ENCODE data around the gene MARCO. TPM values are rescaled to one million over a fixed set of nuclear protein-coding genes. Genes with fewer than 3 reads are reported as not detected.

MARCO gene
- total and polyA plus RNA-seq, 2 experiments from 2014 or later: not detected

DNA sequence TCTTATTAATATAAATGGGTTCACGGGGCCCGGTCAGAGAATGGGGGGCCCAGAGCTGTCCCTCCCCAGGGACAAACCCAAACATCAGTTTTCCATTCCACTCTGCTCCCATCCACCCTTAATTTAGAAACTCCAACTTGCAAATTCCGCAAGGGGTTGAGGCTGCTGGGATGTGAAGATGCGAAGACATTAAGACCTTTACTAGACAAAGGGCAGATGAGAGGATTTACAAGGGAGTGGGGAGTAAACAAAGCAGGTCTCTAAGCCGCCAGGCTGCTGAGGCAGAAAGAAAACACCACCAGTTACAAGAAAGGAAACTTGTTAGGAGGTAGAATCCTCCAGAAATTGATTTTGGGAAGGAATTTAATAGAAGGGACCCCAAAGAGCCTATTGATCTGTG, 33.1 kb downstream of the MARCO start:
- Histone ChIP-seq H3K36me3 (ENCODE audit: insufficient read depth) (no peaks in the 10 kb centered on the region), H3K27me3 (ENCODE audit: insufficient read depth) (peaks cover 12% of the 10 kb centered on the region; the same call in 1 of the 2 replicates)

More for the DNA sequence above, 33.1 kb downstream of the MARCO start:
- Histone ChIP-seq H3K9me2 (ENCODE audit: insufficient read depth) (no peaks in the 10 kb centered on the region), H4K20me1 (replicated peaks; ENCODE audit: insufficient read depth) (no peaks in the 10 kb centered on the region), H3K79me2 (replicated peaks; ENCODE audit: insufficient read depth) (no peaks in the 10 kb centered on the region), H2AFZ (no peak overlapping the region), H3F3A (replicated peaks; ENCODE audit: low read depth) (no peaks in the 10 kb centered on the region), H3K4me3 (no peak overlapping the region), H3K4me2 (no peak overlapping the region), H3K4me1 (ENCODE audit: insufficient read depth) (no peaks in the 10 kb centered on the region), H3K27ac (ENCODE audit: low read depth) (no peak overlapping the region)
- ATAC-seq: peak; percentile 54
- H3K4me1 Mint-ChIP-seq: 0 out of 3 replicates have a peak, but pooled peaks cover 3% of the 10 kb centered on the region
- no peak overlapping the region for H3K27ac Mint-ChIP-seq
- TF ChIP-seq, protein P1, sequence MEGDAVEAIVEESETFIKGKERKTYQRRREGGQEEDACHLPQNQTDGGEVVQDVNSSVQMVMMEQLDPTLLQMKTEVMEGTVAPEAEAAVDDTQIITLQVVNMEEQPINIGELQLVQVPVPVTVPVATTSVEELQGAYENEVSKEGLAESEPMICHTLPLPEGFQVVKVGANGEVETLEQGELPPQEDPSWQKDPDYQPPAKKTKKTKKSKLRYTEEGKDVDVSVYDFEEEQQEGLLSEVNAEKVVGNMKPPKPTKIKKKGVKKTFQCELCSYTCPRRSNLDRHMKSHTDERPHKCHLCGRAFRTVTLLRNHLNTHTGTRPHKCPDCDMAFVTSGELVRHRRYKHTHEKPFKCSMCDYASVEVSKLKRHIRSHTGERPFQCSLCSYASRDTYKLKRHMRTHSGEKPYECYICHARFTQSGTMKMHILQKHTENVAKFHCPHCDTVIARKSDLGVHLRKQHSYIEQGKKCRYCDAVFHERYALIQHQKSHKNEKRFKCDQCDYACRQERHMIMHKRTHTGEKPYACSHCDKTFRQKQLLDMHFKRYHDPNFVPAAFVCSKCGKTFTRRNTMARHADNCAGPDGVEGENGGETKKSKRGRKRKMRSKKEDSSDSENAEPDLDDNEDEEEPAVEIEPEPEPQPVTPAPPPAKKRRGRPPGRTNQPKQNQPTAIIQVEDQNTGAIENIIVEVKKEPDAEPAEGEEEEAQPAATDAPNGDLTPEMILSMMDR (conservative IDR thresholded peaks at IDR 0.05; ENCODE audit: low read depth in 2 of 2): no peak
- TF ChIP-seq, protein P2, sequence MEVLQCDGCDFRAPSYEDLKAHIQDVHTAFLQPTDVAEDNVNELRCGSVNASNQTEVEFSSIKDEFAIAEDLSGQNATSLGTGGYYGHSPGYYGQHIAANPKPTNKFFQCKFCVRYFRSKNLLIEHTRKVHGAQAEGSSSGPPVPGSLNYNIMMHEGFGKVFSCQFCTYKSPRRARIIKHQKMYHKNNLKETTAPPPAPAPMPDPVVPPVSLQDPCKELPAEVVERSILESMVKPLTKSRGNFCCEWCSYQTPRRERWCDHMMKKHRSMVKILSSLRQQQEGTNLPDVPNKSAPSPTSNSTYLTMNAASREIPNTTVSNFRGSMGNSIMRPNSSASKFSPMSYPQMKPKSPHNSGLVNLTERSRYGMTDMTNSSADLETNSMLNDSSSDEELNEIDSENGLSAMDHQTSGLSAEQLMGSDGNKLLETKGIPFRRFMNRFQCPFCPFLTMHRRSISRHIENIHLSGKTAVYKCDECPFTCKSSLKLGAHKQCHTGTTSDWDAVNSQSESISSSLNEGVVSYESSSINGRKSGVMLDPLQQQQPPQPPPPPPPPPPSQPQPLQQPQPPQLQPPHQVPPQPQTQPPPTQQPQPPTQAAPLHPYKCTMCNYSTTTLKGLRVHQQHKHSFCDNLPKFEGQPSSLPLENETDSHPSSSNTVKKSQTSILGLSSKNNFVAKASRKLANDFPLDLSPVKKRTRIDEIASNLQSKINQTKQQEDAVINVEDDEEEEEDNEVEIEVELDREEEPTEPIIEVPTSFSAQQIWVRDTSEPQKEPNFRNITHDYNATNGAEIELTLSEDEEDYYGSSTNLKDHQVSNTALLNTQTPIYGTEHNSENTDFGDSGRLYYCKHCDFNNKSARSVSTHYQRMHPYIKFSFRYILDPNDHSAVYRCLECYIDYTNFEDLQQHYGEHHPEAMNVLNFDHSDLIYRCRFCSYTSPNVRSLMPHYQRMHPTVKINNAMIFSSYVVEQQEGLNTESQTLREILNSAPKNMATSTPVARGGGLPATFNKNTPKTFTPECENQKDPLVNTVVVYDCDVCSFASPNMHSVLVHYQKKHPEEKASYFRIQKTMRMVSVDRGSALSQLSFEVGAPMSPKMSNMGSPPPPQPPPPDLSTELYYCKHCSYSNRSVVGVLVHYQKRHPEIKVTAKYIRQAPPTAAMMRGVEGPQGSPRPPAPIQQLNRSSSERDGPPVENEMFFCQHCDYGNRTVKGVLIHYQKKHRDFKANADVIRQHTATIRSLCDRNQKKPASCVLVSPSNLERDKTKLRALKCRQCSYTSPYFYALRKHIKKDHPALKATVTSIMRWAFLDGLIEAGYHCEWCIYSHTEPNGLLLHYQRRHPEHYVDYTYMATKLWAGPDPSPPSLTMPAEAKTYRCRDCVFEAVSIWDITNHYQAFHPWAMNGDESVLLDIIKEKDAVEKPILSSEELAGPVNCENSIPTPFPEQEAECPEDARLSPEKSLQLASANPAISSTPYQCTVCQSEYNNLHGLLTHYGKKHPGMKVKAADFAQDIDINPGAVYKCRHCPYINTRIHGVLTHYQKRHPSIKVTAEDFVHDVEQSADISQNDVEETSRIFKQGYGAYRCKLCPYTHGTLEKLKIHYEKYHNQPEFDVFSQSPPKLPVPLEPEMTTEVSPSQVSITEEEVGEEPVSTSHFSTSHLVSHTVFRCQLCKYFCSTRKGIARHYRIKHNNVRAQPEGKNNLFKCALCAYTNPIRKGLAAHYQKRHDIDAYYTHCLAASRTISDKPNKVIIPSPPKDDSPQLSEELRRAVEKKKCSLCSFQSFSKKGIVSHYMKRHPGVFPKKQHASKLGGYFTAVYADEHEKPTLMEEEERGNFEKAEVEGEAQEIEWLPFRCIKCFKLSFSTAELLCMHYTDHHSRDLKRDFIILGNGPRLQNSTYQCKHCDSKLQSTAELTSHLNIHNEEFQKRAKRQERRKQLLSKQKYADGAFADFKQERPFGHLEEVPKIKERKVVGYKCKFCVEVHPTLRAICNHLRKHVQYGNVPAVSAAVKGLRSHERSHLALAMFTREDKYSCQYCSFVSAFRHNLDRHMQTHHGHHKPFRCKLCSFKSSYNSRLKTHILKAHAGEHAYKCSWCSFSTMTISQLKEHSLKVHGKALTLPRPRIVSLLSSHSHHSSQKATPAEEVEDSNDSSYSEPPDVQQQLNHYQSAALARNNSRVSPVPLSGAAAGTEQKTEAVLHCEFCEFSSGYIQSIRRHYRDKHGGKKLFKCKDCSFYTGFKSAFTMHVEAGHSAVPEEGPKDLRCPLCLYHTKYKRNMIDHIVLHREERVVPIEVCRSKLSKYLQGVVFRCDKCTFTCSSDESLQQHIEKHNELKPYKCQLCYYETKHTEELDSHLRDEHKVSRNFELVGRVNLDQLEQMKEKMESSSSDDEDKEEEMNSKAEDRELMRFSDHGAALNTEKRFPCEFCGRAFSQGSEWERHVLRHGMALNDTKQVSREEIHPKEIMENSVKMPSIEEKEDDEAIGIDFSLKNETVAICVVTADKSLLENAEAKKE (CRISPR knock-in tag; IDR thresholded peaks at IDR 0.05): no peak
- no peak for TF ChIP-seq JUNB (IDR thresholded peaks at IDR 0.05; ENCODE audit: unreplicated experiment)
- no peak for TF ChIP-seq ZNF114 (CRISPR knock-in tag; IDR thresholded peaks at IDR 0.05)
- no peak for TF ChIP-seq REST (IDR thresholded peaks at IDR 0.05; ENCODE audit: unreplicated experiment)
- TF ChIP-seq ZNF331 (CRISPR knock-in tag; IDR thresholded peaks at IDR 0.05; ENCODE audit: low read depth): no peak
- no peak for TF ChIP-seq CREB1 (CRISPR knock-in tag; IDR thresholded peaks at IDR 0.05; ENCODE audit: low read depth)
- TF ChIP-seq EZH2 (IDR thresholded peaks at IDR 0.05; ENCODE audit: low read depth, unreplicated experiment): no peak
- no peak for TF ChIP-seq POLR2AphosphoS5 (IDR thresholded peaks at IDR 0.05; ENCODE audit: low read depth)
- H3K9me3 Mint-ChIP-seq: peaks cover 3% of the 10 kb centered on the region; the same call in 1 of the 3 replicates
- no peaks in the 10 kb centered on the region; the same call in 2 of the 3 replicates for H3K36me3 Mint-ChIP-seq (ENCODE audit: low read depth)
- H3K4me3 Mint-ChIP-seq: no peak overlapping the region
- DNase-seq (ENCODE audit: low spot score): peak; percentile 27
- peaks cover 13% of the 10 kb centered on the region for H3K27me3 Mint-ChIP-seq (ENCODE audit: insufficient read depth, low read depth, poor library complexity)
